SU-DHL-6 (cell line): ENCODE measurements around the gene FBN1.

Source experiments
- CTCF ChIP-seq: fragments of 200-600 bp; sonication (generic); IDR thresholded peaks from one replicate; pipeline ENCODE4 v1.5.1; 2017; ENCODE audit warnings: antibody characterized with exemption, mild to moderate bottlenecking, low read length, moderate library complexity; ENCODE audit not compliant: insufficient read depth, poor library complexity, severe bottlenecking
- EZH2phosphoT487 ChIP-seq: fragments of 200-600 bp; sonication (generic), shearing (Covaris generic); conservative IDR thresholded peaks from 2 replicates; pipeline ENCODE4 v1.6.1; 2018; ENCODE audit warnings: mild to moderate bottlenecking, antibody characterized with exemption, low read length, moderate library complexity, mixed read lengths

GRCh38 chr15:48573780-48574179 is 71.7 kb downstream of the FBN1 start:
- TF ChIP-seq CTCF, result no peak
- no peak for TF ChIP-seq EZH2phosphoT487
